Progenitor cell of endocrine pancreas (in vitro differentiated cells): ENCODE results near the gene HNRNPAB. TPM values are rescaled to one million over a fixed set of nuclear protein-coding genes. Genes with fewer than 3 reads are reported as not detected.

Experiments
- DNase-seq: peaks from one replicate; pipeline ENCODE4 v3.0.0; 2021; ENCODE audit warnings: low spot score; ENCODE audit not compliant: unreplicated experiment
- H3K27ac Mint-ChIP-seq: 2 replicates; pipeline ENCODE4 v1.8.0; 2021; ENCODE audit warnings: mild to moderate bottlenecking, moderate library complexity, mixed read lengths
- H3K27me3 Mint-ChIP-seq: 2 replicates; pipeline ENCODE4 v1.8.0; 2021; ENCODE audit warnings: mixed read lengths
- H3K36me3 Mint-ChIP-seq: 2 replicates; pipeline ENCODE4 v1.8.0; 2022; ENCODE audit warnings: mixed read lengths; ENCODE audit not compliant: insufficient read depth
- H3K4me1 Mint-ChIP-seq: 2 replicates; pipeline ENCODE4 v1.8.0; 2021; ENCODE audit warnings: low read depth, mixed read lengths
- H3K4me3 Mint-ChIP-seq: 2 replicates; pipeline ENCODE4 v1.8.0; 2021; ENCODE audit warnings: low read depth, mild to moderate bottlenecking, moderate library complexity, mixed read lengths
- H3K9me3 Mint-ChIP-seq: 2 replicates; pipeline ENCODE4 v1.8.0; 2021; ENCODE audit warnings: low read depth, mixed read lengths
- CTCF ChIP-seq: fragments of 200-600 bp; sonication (generic); IDR thresholded peaks from one replicate; pipeline ENCODE4 v1.5.0; 2021; ENCODE audit warnings: antibody characterized with exemption, mild to moderate bottlenecking; ENCODE audit not compliant: unreplicated experiment
- total RNA-seq: library from RNA; stranded (reverse); gene quantifications from 2 replicates; pipeline ENCODE4 v1.2.1, GENCODE V29; 2021

HNRNPAB gene
- total RNA-seq, 1 donor from 2014 or later = 214 TPM

GRCh38 chr5:178180141-178180863, 24.0 kb upstream of the HNRNPAB start:
- DNase-seq = no peak
- Mint-ChIP-seq H3K27ac (no peak overlapping the region), H3K4me1 (no peaks in the 10 kb centered on the region), H3K36me3 (no peaks in the 10 kb centered on the region), H3K9me3 (no peaks in the 10 kb centered on the region), H3K4me3 (no peak overlapping the region), H3K27me3 (peaks cover 3% of the 10 kb centered on the region)
- TF ChIP-seq CTCF = no peak

GRCh38 chr5:178182158-178182876, 22.0 kb upstream of the HNRNPAB start:
- H3K4me3 Mint-ChIP-seq = no peak overlapping the region
- no peak for TF ChIP-seq CTCF
- peaks cover 3% of the 10 kb centered on the region for H3K27me3 Mint-ChIP-seq
- H3K27ac Mint-ChIP-seq = no peak overlapping the region
- DNase-seq = no peak
- H3K4me1 Mint-ChIP-seq = no peaks in the 10 kb centered on the region
- H3K36me3 Mint-ChIP-seq = no peaks in the 10 kb centered on the region
- H3K9me3 Mint-ChIP-seq = no peaks in the 10 kb centered on the region

- no peak for DNase-seq
- H3K9me3 Mint-ChIP-seq = no peaks in the 10 kb centered on the region
- H3K27ac Mint-ChIP-seq = no peak overlapping the region
- H3K36me3 Mint-ChIP-seq = no peaks in the 10 kb centered on the region
- H3K27me3 Mint-ChIP-seq = no peaks in the 10 kb centered on the region
- peaks cover 1% of the 10 kb centered on the region for H3K4me1 Mint-ChIP-seq
- TF ChIP-seq CTCF = no peak
- H3K4me3 Mint-ChIP-seq = no peak overlapping the region
Observed at GRCh38 chr5:178186427-178186826, 17.9 kb upstream of the HNRNPAB start.

- H3K9me3 Mint-ChIP-seq = no peaks in the 10 kb centered on the region
- peaks cover 1% of the 10 kb centered on the region for H3K4me1 Mint-ChIP-seq
- no peak for DNase-seq
- no peaks in the 10 kb centered on the region for H3K36me3 Mint-ChIP-seq
- no peak within 1 kb of the TSS for H3K27ac Mint-ChIP-seq
- TF ChIP-seq CTCF = no peak
- no peak within 1 kb of the TSS for H3K4me3 Mint-ChIP-seq
- no peaks in the 10 kb centered on the region for H3K27me3 Mint-ChIP-seq
Observed at GRCh38 chr5:178187014-178187413, 17.3 kb upstream of the HNRNPAB start, which contains the start of gene GMCL2. GMCL2 (minus strand) TSS chr5:178187371; CDS start chr5:178187299, 72 bp downstream.

- Mint-ChIP-seq H3K36me3 (peaks cover 2% of the 10 kb centered on the region), H3K27ac (no peak overlapping the region), H3K4me3 (no peak overlapping the region), H3K27me3 (peaks cover 14% of the 10 kb centered on the region), H3K9me3 (peaks cover 3% of the 10 kb centered on the region), H3K4me1 (peaks cover 1% of the 10 kb centered on the region)
- no peak for DNase-seq
- TF ChIP-seq CTCF = no peak
Observed at GRCh38 chr5:178189433-178189832, 14.9 kb upstream of the HNRNPAB start.
